Activated CD4-positive, alpha-beta T cell treated with anti-CD3 and anti-CD28 coated beads for 48 hours (primary cell): ENCODE data around the gene NAGA.
"Not testable (repeated sequence)": the region's sequence is repeated elsewhere in the genome, so short reads cannot be mapped to it uniquely, and the experiment has no call there.

Source experiments
- DNase-seq: peaks from one replicate; pipeline ENCODE4 v3.0.0-alpha.2; 2020

The NAGA gene

GRCh38 chr22:42074846-42075676 lies 4.4 kb upstream of the NAGA start:
- DNase-seq, result no peak

GRCh38 chr22:42074132-42074811 lies 3.7 kb upstream of the NAGA start, which contains the start of gene PHETA2:
PHETA2 (plus strand) TSS chr22:42074248; CDS start chr22:42077294, 3,046 bp downstream.
- peak; percentile 68 for DNase-seq

- DNase-seq, result no peak
Measured at GRCh38 chr22:42073621-42074041, 3.0 kb upstream of the NAGA start.

GRCh38 chr22:42072606-42073330 lies 2.2 kb upstream of the NAGA start:
- no peak for DNase-seq

- not testable (repeated sequence) for DNase-seq
Measured at GRCh38 chr22:42071508-42071907, 896 bp upstream of the NAGA start.

- DNase-seq, result no peak
Measured at GRCh38 chr22:42069801-42070516, 653 bp downstream of the NAGA start.

- DNase-seq, result no peak
Measured at GRCh38 chr22:42068291-42068690, 2.3 kb downstream of the NAGA start.

GRCh38 chr22:42067671-42068251 lies 2.9 kb downstream of the NAGA start:
- no peak for DNase-seq

- no peak for DNase-seq
Measured at GRCh38 chr22:42066937-42067336, 3.7 kb downstream of the NAGA start.

GRCh38 chr22:42066126-42066761 lies 4.4 kb downstream of the NAGA start:
- DNase-seq, result no peak

- DNase-seq, result no peak
Measured at GRCh38 chr22:42065438-42066125, 5.0 kb downstream of the NAGA start.

- no peak for DNase-seq
Measured at GRCh38 chr22:42064629-42065028, 6.0 kb downstream of the NAGA start.

- DNase-seq, result no peak
Measured at GRCh38 chr22:42062506-42063170, 8.0 kb downstream of the NAGA start.

- DNase-seq, result no peak
Measured at GRCh38 chr22:42061041-42061440, 9.6 kb downstream of the NAGA start.

GRCh38 chr22:42060489-42060888 lies 10.1 kb downstream of the NAGA start:
- DNase-seq, result no peak

- DNase-seq, result no peak
Measured at GRCh38 chr22:42056757-42057511, 13.7 kb downstream of the NAGA start.

- DNase-seq, result no peak
Measured at GRCh38 chr22:42052765-42053164, 17.8 kb downstream of the NAGA start.

GRCh38 chr22:42050641-42051180 lies 19.9 kb downstream of the NAGA start:
- no peak for DNase-seq

- no peak for DNase-seq
Measured at GRCh38 chr22:42041784-42042183, 28.8 kb downstream of the NAGA start.

GRCh38 chr22:42039271-42039670 lies 31.3 kb downstream of the NAGA start:
- no peak for DNase-seq
